NCI-H187 treated with DMSO at 0.1 percent for 48 hours (cell line): ENCODE data around the gene SOX30.
"Not testable (repeated sequence)": the region's sequence is repeated elsewhere in the genome, so short reads cannot be mapped to it uniquely, and the experiment has no call there.

Experiments
- DNase-seq: peaks from one replicate; lab custom pipeline; 2025; lab: John Stamatoyannopoulos, UW

SOX30 gene

DNA sequence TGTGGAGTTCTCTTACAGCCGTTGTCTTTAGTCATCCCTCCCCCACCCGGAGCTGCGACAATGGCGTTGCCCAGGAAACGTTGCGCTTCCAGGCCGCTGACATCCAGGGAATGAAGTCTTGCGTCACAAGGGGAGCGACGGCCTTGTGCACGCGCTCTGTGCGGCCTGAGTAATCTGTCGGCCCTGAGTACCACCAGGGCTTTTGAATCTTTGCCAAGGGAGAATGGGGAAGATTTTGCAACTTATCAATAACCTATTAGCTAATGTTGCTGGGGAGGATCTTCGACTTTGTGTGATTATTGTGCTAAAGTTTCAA is at the start of gene SOX30:
Gene SOX30 (minus strand): TSS at position 62 of the 316 bp plus-strand sequence. CDS start 360 bp downstream, outside the sequence.
- no peak for DNase-seq

DNA sequence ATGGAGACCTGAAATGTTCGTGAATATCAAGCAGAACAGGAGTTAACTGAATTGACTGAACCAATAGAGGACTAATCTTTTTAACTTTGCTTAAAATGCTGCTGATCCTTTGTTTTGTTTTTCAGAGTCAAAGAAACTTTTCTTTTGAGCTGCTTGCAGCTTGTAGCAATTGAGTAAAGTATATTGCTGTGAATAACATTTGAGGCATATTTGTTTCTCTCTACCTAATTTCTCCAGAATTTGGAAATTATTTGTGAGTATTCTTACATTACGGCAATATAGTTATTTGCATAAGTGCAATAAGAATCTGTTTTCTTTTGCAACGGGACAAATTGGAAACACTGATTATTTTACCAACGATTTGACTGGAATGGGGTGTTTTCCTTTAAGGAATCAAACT is 46.4 kb upstream of the SOX30 start:
- DNase-seq: not testable (repeated sequence)

DNA sequence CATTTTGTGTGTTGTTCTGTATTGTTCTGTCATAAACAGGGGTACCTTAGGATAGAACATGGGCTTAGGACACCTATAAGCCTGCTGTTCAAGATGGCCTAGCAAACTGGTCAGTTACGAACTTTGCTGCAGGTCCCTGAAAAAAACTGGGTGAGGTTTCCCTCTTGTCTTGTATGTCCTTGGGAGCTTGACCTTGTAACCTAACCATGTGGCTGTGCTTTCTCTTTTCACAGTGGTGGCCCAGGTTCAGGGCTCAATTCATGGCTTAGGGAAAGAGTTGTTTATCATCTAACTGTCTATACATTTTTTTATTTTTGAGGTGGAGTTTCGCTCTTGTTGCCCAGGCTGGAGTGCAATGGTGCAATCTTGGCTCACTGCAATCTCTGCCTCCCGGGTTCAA is 43.9 kb upstream of the SOX30 start:
- DNase-seq: not testable (repeated sequence)

DNA sequence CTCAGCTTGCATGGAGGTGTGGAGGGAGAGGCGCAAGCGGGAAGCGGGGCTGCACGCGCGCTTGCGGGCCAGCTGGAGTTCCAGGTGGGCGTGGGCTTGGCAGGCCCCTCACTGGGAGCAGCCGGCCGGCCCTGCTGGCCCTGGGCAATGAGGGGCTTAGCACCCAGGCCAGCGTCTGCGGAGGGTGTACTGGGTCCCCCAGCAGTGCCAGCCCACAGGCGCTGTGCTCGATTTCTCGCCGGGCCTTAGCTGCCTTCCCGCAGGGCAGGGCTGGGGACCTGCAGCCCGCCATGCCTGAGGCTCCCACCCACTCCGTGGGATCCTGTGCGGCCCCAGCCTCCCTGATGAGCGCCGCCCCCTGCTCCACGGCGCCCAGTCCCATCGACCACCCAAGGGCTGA is 41.6 kb upstream of the SOX30 start:
- not testable (repeated sequence) for DNase-seq

GRCh38 chr5:157690690-157691433 is 38.6 kb upstream of the SOX30 start:
- no peak for DNase-seq

DNA sequence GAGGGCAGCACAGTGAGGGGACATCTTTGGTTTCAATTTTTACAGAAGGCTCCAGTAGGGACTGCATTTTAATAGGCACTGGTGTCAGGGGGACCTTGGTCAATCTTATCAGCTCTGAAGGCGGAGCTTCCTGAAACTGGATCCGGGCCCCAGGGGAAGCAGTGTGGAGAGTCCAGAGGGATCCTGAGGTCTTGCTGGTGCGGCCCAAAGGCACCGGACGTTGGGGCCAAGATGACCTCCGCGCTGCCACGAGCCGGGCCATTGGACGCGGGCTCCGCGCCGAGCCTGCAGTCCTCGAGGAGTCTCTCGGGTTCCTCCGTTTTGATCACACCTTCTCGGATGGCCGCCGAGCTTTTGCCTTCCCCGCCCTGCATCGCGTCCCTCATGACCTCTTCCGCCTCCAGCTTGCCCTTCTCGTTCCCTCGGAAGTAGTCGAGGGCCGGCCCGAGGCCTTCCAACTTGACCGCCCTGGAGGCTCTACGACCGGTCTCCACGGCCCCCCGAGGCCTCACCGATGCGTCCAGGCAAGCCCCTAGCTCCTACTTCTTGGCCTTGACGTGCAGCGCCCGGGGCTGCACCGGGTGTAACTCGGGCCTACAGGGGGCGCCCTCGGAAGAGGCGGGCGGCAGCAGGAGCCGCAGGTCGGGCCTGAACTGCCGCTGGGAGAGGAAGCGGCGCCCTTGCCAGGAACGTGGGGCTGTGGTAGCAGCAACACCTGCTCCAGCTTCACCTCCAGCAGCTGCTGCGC is 37.9 kb upstream of the SOX30 start:
- DNase-seq: no peak

- DNase-seq: no peak
Measured at GRCh38 chr5:157687198-157687554, 34.9 kb upstream of the SOX30 start.

GRCh38 chr5:157686276-157687197 is 34.3 kb upstream of the SOX30 start:
- not testable (repeated sequence) for DNase-seq

GRCh38 chr5:157682257-157682656 is 30.0 kb upstream of the SOX30 start:
- no peak for DNase-seq

DNA sequence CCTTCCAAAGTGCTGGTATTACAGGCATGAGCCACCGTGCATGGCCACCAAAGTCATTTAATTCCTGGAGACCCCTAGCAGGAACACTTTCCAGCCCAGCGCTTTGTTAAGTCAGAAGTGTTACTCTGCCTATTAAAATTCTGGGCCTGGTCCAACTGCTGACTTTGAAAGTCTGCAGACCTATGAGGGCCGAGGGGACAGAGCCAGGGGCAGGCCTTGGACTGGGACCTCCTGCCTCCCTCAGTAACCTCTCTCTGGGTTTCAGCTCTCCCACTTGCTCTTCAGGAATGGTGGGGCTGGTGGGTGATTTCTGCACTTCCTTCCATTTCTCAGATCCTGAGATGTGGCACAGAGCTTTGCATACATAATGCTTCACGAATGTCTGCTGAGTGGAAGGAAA is 28.8 kb upstream of the SOX30 start:
- DNase-seq: no peak

DNA sequence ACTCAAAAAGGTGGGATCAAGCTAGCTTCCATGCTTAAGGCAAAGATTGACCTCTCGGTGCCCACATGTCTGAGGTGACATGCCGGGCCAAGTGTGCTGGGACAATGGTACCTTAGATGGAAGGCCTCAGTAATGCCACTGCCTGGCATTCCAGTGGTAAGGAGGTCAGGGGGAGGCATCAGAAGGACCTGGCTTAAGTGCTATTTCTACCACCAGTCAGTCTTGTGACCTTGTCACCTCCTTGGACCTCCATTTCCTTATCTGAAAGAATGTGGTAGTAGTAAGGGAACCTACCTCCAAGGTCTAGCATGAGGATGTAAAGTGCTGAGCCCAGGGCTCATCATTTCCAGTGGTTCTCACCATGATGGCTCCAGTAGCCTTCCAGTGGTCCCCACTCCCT is 28.0 kb upstream of the SOX30 start:
- no peak for DNase-seq

- no peak for DNase-seq
Measured at GRCh38 chr5:157679801-157680200, 27.6 kb upstream of the SOX30 start.

DNA sequence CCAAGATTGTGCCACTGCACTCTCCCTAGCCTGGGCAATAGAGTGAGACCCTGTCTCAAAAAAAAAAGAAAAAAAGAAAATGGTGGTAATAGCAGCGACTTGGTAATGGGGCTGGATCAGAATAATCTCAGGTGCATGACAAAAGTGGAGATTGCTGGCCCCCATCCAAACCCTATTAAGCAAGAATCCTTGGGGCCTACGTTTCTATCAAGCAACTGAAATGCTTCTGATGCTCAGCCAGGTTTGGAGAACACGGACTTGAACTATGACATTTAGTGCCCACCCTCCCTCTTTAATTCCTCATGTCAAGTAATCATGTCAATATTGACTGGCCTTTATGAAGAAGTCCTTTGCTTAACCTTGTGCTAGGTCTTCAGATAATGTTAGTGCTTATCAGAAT is 25.7 kb upstream of the SOX30 start:
- DNase-seq: no peak

- DNase-seq: not testable (repeated sequence)
Measured at GRCh38 chr5:157674351-157674750, 22.1 kb upstream of the SOX30 start.

DNA sequence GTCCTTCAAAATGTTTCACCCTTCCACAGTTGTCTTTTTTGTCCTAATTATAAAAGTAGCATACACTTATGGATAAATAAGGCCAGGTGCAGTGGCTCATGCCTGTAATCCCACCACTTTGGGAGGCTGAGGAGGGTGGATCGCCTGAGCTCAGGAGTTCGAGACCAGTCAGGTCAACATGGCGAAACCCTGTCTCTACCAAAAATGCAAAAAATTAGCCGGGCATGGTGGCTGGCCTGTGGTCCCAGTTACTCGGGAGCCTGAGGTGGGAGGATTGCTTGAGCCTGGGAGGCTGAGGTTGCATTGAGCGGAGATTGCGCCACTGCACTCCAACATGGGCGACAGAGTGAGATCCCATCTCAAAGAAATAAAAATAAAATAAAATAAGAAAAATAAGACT is 20.7 kb upstream of the SOX30 start:
- DNase-seq: no peak

DNA sequence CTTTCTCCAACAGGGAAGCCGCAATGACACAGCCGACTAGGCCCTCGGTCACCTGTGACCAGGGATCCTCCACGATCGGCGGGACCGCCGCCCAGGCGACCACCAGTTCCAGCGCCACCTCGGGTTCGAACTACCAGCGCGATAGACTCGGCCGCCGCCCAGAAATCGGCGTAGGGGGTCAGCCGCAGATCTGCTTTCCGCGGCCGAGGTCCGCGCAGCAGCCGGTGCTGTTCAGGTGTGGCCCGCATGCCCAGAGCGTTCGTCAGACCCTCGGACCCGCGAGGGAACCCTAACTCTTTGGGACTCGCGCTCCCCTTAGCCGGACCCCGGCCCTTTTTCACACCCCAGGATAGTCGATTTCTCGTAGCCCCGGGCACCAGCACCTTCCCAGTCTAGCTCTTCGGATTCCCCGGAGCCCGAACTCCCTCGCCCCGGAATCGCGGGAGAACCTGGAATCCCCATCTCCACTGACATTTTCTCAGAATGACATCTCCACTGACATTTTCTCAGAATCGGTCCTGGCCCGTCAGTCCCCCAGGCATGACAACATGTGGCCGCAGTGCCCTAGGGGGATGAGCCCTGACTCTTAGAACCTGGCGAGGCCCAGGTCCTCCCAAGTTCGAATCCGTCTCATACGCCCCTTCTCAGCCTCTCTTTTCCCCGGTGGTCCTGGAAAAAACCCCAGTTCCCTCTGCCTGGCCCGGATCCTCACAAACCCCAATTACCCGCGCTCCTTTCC is 19.5 kb upstream of the SOX30 start:
- DNase-seq: no peak

DNA sequence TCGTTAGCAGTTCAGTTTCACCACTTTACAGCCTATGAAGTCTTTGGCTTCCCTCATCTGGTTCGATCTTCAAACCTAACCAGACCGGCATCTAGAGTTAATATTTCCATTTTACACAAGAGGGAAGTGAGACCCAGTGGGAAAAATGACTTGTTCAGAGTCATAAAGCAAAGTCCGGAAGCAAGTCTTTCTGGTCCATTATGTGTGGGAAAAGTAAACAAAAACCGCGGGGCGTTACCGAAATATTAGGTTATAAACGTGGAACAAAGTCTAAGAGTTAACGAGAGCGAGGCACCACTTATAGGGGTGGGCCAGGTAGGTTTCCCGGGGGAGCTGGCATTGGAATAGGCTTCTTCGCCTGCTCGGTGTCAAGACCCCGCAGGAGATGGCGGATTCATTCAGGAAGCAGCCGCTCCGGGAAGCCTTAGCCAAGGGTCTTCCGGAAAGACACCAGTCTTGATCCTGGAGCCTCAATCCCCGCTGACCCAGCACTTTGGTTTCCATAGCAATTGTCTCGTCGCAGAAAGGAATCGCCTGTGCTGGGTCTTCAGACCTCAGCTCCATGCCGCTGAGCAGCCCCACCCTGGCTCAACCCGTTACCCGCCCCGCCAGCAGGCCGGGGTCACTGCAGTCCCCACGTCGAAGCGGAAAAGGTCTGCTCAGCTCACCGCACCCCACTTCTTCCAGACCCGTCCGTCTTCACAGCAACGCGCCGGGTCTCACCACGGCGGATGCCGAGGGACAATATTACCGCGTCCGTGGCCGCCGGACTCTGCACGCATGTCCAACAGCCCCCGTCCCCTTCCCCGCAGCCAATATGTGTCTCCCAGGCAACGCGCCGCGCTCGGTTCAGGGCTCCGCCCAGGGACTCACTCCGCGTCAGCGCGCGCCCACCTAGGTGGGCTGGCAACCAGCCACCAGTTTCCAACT is 18.7 kb upstream of the SOX30 start, which contains the start of gene C5orf52:
Gene C5orf52 (plus strand): TSS at position 872 of the 930 bp plus-strand sequence. CDS start 82 bp downstream, outside the sequence.
- DNase-seq: no peak

GRCh38 chr5:157669701-157670097 is 17.5 kb upstream of the SOX30 start:
- DNase-seq: no peak

GRCh38 chr5:157668356-157668755 is 16.1 kb upstream of the SOX30 start:
- DNase-seq: no peak

DNA sequence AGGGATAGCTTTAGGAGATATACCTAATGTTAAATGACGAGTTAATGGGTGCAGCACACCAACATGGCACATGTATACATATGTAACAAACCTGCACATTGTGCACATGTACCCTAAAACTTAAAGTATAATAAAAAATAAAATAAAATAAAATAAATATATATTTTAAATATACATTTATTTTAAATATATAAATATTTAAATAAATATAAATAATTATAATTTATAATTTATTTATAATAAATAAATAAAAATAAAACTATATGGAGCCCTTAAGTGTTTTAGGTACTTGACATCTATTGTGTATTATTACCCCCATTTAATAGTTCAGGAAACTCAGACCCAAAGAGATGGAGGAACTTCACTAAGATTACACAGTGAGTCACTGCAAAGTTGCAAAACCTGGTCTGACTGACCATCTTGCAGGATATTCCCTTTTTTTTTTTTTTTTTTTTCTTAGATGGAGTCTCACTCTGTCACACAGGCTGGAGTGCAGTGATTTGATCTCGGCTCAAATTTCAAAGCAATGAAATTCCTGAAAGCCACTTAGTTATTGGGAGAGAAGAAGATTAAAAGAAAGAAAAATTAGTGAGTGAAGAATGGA is 13.3 kb upstream of the SOX30 start:
- DNase-seq: no peak
